ENCODE data around the gene SMG1.

GRCh38 chr16:18942061-18942460, 15.9 kb upstream of the SMG1 start:
- TF ChIP-seq ELF3 (CRISPR knock-in tag; IDR thresholded peaks at IDR 0.05) = no peak
- TF ChIP-seq CCAR2 (optimal IDR thresholded peaks at IDR 0.05; ENCODE audit: low read depth, low read length) = no peak
- TF ChIP-seq HNRNPH1 (optimal IDR thresholded peaks at IDR 0.05; ENCODE audit: low read depth, low read length) = no peak
- no peak for TF ChIP-seq ZNF124 (CRISPR knock-in tag; IDR thresholded peaks at IDR 0.05)
- TF ChIP-seq, protein P1, sequence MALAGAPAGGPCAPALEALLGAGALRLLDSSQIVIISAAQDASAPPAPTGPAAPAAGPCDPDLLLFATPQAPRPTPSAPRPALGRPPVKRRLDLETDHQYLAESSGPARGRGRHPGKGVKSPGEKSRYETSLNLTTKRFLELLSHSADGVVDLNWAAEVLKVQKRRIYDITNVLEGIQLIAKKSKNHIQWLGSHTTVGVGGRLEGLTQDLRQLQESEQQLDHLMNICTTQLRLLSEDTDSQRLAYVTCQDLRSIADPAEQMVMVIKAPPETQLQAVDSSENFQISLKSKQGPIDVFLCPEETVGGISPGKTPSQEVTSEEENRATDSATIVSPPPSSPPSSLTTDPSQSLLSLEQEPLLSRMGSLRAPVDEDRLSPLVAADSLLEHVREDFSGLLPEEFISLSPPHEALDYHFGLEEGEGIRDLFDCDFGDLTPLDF (CRISPR knock-in tag; IDR thresholded peaks at IDR 0.05) = no peak
- no peak for TF ChIP-seq ZNF510 (CRISPR knock-in tag; IDR thresholded peaks at IDR 0.05; ENCODE audit: low read depth)
- TF ChIP-seq, protein P2, sequence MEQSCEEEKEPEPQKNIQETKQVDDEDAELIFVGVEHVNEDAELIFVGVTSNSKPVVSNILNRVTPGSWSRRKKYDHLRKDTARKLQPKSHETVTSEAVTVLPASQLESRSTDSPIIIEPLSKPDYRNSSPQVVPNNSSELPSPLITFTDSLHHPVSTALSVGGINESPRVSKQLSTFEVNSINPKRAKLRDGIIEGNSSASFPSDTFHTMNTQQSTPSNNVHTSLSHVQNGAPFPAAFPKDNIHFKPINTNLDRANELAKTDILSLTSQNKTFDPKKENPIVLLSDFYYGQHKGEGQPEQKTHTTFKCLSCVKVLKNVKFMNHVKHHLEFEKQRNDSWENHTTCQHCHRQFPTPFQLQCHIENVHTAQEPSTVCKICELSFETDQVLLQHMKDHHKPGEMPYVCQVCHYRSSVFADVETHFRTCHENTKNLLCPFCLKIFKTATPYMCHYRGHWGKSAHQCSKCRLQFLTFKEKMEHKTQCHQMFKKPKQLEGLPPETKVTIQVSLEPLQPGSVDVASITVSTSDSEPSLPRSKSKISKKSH (CRISPR knock-in tag; IDR thresholded peaks at IDR 0.05; ENCODE audit: borderline replicate concordance) = no peak
- TF ChIP-seq, protein P3, sequence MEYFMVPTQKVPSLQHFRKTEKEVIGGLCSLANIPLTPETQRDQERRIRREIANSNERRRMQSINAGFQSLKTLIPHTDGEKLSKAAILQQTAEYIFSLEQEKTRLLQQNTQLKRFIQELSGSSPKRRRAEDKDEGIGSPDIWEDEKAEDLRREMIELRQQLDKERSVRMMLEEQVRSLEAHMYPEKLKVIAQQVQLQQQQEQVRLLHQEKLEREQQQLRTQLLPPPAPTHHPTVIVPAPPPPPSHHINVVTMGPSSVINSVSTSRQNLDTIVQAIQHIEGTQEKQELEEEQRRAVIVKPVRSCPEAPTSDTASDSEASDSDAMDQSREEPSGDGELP (IDR thresholded peaks at IDR 0.05; ENCODE audit: borderline replicate concordance, low read depth) = no peak
- TF ChIP-seq GABPB1 (CRISPR knock-in tag; IDR thresholded peaks at IDR 0.05) = no peak
- TF ChIP-seq EP300 (IDR thresholded peaks at IDR 0.05; ENCODE audit: low read depth in 2 of 2, low read length in 2 of 2) = no peak
- TF ChIP-seq EP300 (CRISPR knock-in tag; IDR thresholded peaks at IDR 0.05; ENCODE audit: borderline replicate concordance) = no peak
- TF ChIP-seq, protein P4, sequence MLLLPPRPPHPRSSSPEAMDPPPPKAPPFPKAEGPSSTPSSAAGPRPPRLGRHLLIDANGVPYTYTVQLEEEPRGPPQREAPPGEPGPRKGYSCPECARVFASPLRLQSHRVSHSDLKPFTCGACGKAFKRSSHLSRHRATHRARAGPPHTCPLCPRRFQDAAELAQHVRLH (CRISPR knock-in tag; IDR thresholded peaks at IDR 0.05; ENCODE audit: borderline replicate concordance, low read depth) = no peak
- TF ChIP-seq, protein P5, sequence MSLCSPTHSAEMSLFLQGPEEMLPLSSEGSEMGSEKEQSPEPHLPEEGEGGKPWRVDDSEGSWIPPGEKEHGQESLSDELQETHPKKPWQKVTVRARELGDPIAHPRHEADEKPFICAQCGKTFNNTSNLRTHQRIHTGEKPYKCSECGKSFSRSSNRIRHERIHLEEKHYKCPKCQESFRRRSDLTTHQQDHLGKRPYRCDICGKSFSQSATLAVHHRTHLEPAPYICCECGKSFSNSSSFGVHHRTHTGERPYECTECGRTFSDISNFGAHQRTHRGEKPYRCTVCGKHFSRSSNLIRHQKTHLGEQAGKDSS (CRISPR knock-in tag; IDR thresholded peaks at IDR 0.05; ENCODE audit: borderline replicate concordance, low read depth) = no peak
